Measurements from ENCODE around the gene KRTAP5-10.
A peak's percentile ranks its signal among the peaks of the same experiment; 100 is the strongest.

Gene KRTAP5-10

GRCh38 chr11:71555508-71555907 lies 9.9 kb upstream of the KRTAP5-10 start:
- CTCF ChIA-PET, result no interaction called here
- POLR2A ChIA-PET (ENCODE audit: low non-redundant PET), result no interaction called here
- no peak for TF ChIP-seq CTCF (conservative IDR thresholded peaks at IDR 0.05; ENCODE audit: low read depth)
- no peak for DNase-seq (ENCODE audit: low spot score)
- no peak overlapping the region for H3K27ac ChIP-seq

GRCh38 chr11:71556018-71556417 lies 9.3 kb upstream of the KRTAP5-10 start:
- DNase-seq (ENCODE audit: low spot score), result no peak
- CTCF ChIA-PET, result no interaction called here
- POLR2A ChIA-PET (ENCODE audit: low non-redundant PET), result no interaction called here
- H3K27ac ChIP-seq, result no peak overlapping the region
- TF ChIP-seq CTCF (conservative IDR thresholded peaks at IDR 0.05; ENCODE audit: low read depth), result no peak

- no peak overlapping the region for H3K27ac ChIP-seq
- POLR2A ChIA-PET (ENCODE audit: low non-redundant PET), result no interaction called here
- no peak for DNase-seq (ENCODE audit: low spot score)
- CTCF ChIA-PET, result no interaction called here
- no peak for TF ChIP-seq CTCF (conservative IDR thresholded peaks at IDR 0.05; ENCODE audit: low read depth)
These were observed 8.1 kb upstream of the KRTAP5-10 start for GRCh38 chr11:71557257-71557656.

- no peak for DNase-seq (ENCODE audit: low spot score)
- CTCF ChIA-PET, result interaction anchor here (0.8 kb wide), 1 partner anchor 22 kb away, joined by 3 read pairs; no protein-coding TSS in a partner anchor
- H3K27ac ChIP-seq, result no peak overlapping the region
- POLR2A ChIA-PET (ENCODE audit: low non-redundant PET), result no interaction called here
- TF ChIP-seq CTCF (conservative IDR thresholded peaks at IDR 0.05; ENCODE audit: low read depth), result no peak
These were observed 6.4 kb upstream of the KRTAP5-10 start for GRCh38 chr11:71558996-71559395.

- no peak for DNase-seq (ENCODE audit: low spot score)
- CTCF ChIA-PET, result no interaction called here
- POLR2A ChIA-PET (ENCODE audit: low non-redundant PET), result no interaction called here
- no peak overlapping the region for H3K27ac ChIP-seq
- no peak for TF ChIP-seq CTCF (conservative IDR thresholded peaks at IDR 0.05; ENCODE audit: low read depth)
These were observed 3.2 kb upstream of the KRTAP5-10 start for GRCh38 chr11:71562120-71562519.

GRCh38 chr11:71563406-71563805 lies 2.0 kb upstream of the KRTAP5-10 start:
- peak; percentile 30 for DNase-seq (ENCODE audit: low spot score)
- CTCF ChIA-PET, result interaction anchor here (0.6 to 0.7 kb wide), 3 partner anchors 21 to 1404 kb away, joined by 3 read pairs; no protein-coding TSS in a partner anchor
- POLR2A ChIA-PET (ENCODE audit: low non-redundant PET), result no interaction called here
- TF ChIP-seq CTCF (conservative IDR thresholded peaks at IDR 0.05; ENCODE audit: low read depth), result no peak
- H3K27ac ChIP-seq, result no peak overlapping the region

- ChIA-PET POLR2A (ENCODE audit: low non-redundant PET) (no interaction called here), CTCF (interaction anchor here (0.7 kb wide), 1 partner anchor 16 kb away, joined by 5 read pairs; no protein-coding TSS in a partner anchor)
- no peak for DNase-seq (ENCODE audit: low spot score)
- no peak for TF ChIP-seq CTCF (conservative IDR thresholded peaks at IDR 0.05; ENCODE audit: low read depth)
- H3K27ac ChIP-seq, result no peak overlapping the region
These were observed 933 bp upstream of the KRTAP5-10 start for GRCh38 chr11:71564430-71564829.

Measured in RWPE1 (cell line).